ENCODE results near the gene LEAP2. TPM values are rescaled to one million over a fixed set of nuclear protein-coding genes. Genes with fewer than 3 reads are reported as not detected.

LEAP2 gene
- total and polyA plus RNA-seq, 2 of the 8 experiments (the other 6 are each of a cell fraction or from before 2014, with no cell fraction given) = 1.8 to 2.9 TPM

DNA sequence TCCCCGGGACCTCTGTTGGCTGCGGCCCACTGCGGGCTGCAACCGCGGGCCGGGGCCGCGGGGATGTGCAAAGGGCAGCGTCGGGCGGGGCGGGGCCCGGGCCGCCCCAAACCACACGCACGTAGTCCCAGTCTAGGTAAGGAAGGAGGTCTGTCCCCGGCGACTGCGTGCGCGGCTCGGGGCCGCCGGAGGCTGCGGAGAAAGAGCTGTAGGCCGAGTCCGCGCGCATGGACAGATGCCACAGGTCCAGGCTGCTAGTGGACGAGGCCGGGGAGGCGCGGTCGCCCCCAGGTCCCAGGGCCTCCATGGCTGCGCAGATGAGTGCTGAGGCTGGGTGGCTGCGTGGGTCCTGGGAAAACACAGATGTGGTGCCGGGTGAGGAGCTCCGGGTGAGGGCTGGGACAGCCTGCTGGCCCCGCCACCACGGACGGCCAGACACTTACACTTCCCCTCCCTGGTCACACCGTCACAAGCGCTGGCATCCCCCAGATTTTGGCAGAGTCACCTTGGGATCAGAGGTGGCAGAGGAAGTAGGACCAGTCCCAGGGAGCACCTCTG lies 47.6 kb upstream of the LEAP2 start (continued):
- TF ChIP-seq KDM5A (IDR thresholded peaks at IDR 0.05; ENCODE audit: low read length) (no peak), MAFK (IDR thresholded peaks at IDR 0.05; ENCODE audit: low read depth, low read length) (no peak), KDM4A (IDR thresholded peaks at IDR 0.05; ENCODE audit: low read depth, low read length, severe bottlenecking) (peak; percentile 71)

Data from H1 (cell line).